GM10266 (cell line): ENCODE data around the gene ZBTB38.

ENCODE experiments used
- DNase-seq: peaks from one replicate; pipeline ENCODE4 v3.0.0; 2012; ENCODE audit errors: extremely low spot score
- TF ChIP-seq, protein P1 (sequence below): IDR thresholded peaks from 2 replicates; pipeline ENCODE4 v1.5.1; 2012; ENCODE audit warnings: mild to moderate bottlenecking, low read depth; ENCODE audit not compliant: control insufficient read depth, insufficient read depth; ENCODE audit errors: missing control alignments

Gene ZBTB38

DNA sequence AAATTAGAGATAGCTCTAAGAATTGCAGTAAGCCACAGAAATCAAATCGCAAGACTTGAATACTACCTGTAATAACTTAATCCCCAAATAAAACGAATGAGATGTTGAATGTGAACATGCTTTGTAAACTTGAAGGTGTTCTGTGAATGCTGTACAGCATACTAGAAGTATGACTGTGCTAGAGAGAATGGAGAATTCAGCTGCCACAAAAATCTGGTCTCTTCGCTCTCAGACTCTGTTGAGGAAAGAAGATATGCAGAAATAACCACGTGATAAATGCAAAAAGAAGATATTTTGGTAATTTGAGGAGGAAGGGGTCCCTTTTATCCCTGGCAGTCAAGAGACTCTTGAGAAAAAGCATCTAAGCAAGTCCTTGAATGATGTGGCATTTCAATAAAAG lies 37.3 kb downstream of the ZBTB38 start:
- TF ChIP-seq, protein P1, sequence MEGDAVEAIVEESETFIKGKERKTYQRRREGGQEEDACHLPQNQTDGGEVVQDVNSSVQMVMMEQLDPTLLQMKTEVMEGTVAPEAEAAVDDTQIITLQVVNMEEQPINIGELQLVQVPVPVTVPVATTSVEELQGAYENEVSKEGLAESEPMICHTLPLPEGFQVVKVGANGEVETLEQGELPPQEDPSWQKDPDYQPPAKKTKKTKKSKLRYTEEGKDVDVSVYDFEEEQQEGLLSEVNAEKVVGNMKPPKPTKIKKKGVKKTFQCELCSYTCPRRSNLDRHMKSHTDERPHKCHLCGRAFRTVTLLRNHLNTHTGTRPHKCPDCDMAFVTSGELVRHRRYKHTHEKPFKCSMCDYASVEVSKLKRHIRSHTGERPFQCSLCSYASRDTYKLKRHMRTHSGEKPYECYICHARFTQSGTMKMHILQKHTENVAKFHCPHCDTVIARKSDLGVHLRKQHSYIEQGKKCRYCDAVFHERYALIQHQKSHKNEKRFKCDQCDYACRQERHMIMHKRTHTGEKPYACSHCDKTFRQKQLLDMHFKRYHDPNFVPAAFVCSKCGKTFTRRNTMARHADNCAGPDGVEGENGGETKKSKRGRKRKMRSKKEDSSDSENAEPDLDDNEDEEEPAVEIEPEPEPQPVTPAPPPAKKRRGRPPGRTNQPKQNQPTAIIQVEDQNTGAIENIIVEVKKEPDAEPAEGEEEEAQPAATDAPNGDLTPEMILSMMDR: no peak
- no peak for DNase-seq

- DNase-seq: no peak
- TF ChIP-seq, protein P1: no peak
Measured at GRCh38 chr3:141406265-141406664, 38.0 kb downstream of the ZBTB38 start.

- no peak for DNase-seq
- TF ChIP-seq, protein P1: no peak
Measured at GRCh38 chr3:141407047-141407446, 38.7 kb downstream of the ZBTB38 start.

DNA sequence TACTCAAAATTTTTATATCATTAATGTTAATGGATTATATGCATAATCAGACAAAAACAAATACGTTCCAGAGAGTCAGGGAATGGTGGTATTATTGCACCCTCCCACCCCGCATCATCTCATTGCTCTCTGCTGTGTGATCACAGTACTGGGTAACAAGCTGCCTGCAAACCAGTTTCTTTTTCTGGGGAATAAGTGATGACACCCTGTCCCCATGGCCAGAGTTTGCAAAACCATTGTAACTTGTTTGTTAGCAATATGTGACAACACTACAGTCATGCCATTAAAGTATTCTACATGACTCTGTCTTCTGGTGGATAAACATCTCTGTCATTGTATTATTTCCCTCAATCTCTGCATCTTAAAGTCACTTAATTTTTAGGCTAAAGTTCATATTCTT lies 39.5 kb downstream of the ZBTB38 start:
- TF ChIP-seq, protein P1: no peak
- DNase-seq: no peak

- DNase-seq: no peak
- TF ChIP-seq, protein P1: no peak
Measured at GRCh38 chr3:141408596-141408995, 40.3 kb downstream of the ZBTB38 start.

GRCh38 chr3:141409940-141410241 lies 41.6 kb downstream of the ZBTB38 start:
- no peak for DNase-seq
- TF ChIP-seq, protein P1: no peak

GRCh38 chr3:141410408-141410807 lies 42.1 kb downstream of the ZBTB38 start:
- TF ChIP-seq, protein P1: peak; percentile 29
- no peak for DNase-seq
